HG03442 (cell line): Measurements from ENCODE around the gene KCNK1.

Source experiments
- ATAC-seq: cut with Tn5 transposase; IDR thresholded peaks from one replicate; pipeline ENCODE4 v1.9.1; 2021; ENCODE audit warnings: mild to moderate bottlenecking, moderate library complexity; ENCODE audit not compliant: unreplicated experiment

The KCNK1 gene

GRCh38 chr1:233635765-233636502 lies 22.0 kb downstream of the KCNK1 start:
- ATAC-seq: no peak

DNA sequence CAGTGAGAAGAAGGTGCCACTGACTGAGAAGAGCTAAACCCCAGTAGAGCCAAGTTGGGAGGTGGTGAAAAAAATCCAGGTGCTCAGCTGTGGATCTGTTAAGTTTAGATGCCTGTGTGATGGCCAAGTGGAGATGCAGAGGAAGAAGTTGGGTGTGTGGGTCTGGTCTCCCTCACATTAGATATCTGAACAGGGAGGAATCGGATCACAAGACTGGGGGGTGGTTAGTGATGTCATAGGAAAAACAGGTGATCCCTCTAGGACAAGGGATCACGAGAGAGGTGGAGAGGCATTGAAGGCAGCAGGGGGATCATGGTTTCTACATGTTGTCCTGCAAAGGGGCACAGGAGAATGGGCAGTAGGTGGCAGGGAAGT lies 22.6 kb downstream of the KCNK1 start:
- no peak for ATAC-seq

DNA sequence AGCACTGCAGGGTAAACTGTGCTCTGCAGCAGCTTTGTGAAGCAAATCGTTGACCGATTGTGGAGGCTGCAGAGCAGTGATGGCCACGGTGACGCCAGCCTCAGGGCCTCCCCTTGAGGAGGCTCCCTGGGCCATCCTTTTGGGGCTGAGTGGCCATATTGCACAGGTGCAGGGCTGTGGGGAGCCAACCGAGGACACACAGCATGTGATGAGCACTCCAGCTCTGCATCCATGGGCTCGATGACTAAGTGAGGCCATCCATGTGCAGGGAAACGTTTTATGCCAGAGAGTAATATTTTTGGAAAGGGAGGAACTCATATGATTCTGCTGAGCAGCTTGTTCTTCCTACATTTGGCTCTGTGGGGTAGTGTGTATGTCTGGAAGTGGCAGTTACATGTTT lies 24.6 kb downstream of the KCNK1 start:
- no peak for ATAC-seq

GRCh38 chr1:233639611-233640010 lies 25.7 kb downstream of the KCNK1 start:
- no peak for ATAC-seq

- no peak for ATAC-seq
Observed at GRCh38 chr1:233640179-233640578, 26.3 kb downstream of the KCNK1 start.

- ATAC-seq: no peak
Observed at GRCh38 chr1:233641029-233641428, 27.1 kb downstream of the KCNK1 start.

DNA sequence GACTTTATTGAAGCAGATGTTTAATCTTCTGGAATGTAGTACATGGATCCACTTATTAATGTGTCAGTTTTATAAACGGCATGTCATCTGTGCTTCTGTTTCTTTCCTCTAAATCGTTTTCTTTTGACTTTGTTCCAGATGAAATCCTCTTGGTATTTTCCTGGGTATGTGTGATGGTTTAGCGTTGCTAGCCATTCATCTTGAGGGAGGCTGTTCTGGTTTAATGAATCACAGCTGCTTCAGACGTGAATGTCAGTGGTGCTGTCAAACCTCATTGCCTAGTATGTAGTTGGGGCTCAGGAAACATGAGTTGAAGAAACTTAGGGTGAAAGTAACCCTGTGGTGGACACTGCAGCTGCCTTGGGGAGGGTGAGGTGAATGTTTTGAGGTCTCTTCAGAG lies 33.2 kb downstream of the KCNK1 start:
- no peak for ATAC-seq

- no peak for ATAC-seq
Observed at GRCh38 chr1:233647636-233648035, 33.7 kb downstream of the KCNK1 start.

GRCh38 chr1:233651061-233651460 lies 37.2 kb downstream of the KCNK1 start:
- ATAC-seq: no peak

GRCh38 chr1:233651563-233652233 lies 37.8 kb downstream of the KCNK1 start:
- no peak for ATAC-seq

- ATAC-seq: no peak
Observed at GRCh38 chr1:233652526-233652925, 38.6 kb downstream of the KCNK1 start.

GRCh38 chr1:233654658-233655280 lies 40.9 kb downstream of the KCNK1 start:
- ATAC-seq: no peak

DNA sequence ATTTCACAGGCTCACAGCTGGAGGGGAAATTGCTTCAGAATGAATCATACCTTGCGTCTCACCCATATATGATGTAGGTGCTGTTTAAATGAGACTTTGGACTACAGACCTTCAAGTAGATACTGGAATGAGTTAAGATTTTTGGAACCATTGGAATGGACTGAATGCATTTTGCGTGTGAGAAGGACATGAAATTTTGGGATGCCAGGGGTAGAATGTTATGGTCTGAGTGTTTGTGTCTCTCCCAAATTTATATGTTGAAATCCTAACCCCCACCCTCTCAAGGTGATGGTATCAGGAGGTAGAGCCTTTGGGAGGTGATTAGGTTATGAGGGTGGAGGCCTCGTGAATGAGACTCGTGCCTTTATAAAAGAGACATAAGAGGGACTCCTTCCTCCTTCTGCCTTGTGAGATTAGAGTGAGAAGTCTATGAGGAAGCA lies 41.4 kb downstream of the KCNK1 start:
- ATAC-seq: no peak

DNA sequence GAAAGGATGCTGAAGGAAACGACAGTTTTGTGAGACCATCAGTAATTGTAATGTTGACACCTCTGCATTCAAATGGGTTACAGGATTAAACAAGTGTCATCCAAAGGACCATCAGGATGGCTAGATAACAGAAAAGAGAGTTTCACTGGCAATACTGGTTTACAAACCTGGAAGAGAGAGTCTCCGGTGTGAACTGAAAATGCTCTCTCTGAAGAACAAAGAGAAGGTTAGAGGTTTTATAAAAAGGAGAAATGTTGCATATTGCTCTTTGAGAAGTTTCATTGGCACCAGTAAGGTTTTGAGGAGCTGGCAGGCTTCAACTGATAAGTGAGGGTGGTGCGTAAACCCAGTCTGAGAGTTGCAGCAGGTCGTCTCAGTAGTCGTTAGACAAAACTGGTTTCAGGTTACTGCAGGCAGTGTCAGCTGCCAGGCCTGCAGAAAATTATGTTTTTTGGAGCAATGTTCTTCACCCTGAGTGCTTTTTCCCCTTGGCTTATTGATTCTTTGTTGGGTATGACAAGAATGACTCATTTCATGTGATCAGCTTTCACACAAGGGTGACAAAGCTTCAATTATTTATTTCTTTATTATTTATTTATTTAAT lies 42.2 kb downstream of the KCNK1 start:
- ATAC-seq: no peak

- ATAC-seq: no peak
Observed at GRCh38 chr1:233656687-233657086, 42.8 kb downstream of the KCNK1 start.

- ATAC-seq: no peak
Observed at GRCh38 chr1:233657466-233657865, 43.6 kb downstream of the KCNK1 start.

DNA sequence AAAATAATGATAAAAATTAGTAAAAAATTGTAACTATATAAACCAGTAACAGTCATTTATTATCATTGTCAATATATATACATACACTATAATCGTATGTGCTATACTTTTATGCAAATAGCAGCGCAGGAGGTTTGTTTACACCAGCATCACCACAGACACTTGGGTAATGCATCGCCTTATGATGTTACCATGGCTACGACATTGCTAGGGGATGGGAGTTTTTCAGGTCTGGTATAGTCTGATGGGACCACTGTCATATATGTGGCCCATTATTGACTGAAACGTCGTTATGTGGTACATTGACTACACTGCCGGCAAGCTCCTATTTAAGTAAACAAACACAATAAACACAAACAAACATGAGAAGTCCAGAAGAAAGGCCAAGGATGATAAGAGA lies 45.6 kb downstream of the KCNK1 start:
- ATAC-seq: no peak

DNA sequence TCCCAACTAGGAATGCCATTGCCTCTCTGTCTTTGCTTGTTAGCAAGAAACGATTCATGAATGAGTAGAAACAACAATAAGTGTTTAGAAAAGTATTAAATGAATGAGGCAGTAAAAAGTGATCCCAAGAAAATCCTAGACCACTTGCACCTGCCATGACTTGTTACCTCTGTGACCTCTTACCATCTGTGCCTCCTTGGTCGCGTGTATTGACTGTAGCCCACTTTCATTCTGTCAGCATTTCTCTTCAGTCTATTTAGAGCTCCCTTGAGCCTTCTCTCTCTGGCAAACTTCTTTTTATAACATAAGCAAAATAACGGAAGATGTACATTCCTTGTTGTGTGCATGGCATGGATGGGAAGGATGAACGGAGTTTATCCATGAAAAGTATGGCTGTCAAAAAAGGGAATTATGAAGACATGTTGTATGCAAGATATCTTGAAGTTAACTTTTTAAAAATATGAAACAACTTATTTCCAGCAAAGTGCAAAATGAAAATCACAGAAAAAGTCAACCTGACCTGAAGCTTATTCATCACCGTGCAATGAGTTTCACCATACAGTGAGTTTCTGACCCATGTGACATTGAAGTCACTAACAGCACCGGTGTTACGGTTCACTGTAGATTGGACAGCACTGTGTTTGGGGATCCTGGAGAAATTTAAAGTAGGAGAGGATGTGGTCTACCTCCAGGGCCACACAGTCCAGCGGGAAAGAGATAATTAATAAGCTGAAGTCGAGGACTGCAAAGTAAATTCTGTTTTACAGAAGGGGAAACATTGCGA lies 47.7 kb downstream of the KCNK1 start:
- no peak for ATAC-seq

- no peak for ATAC-seq
Observed at GRCh38 chr1:233662575-233663304, 48.8 kb downstream of the KCNK1 start.

- no peak for ATAC-seq
Observed at GRCh38 chr1:233664253-233664652, 50.3 kb downstream of the KCNK1 start.
